CD14-positive monocyte (primary cell): ENCODE data around the gene CYP27C1. TPM values are rescaled to one million over a fixed set of nuclear protein-coding genes. Genes with fewer than 3 reads are reported as not detected.

Source experiments
- DNase-seq, 3 donors: peaks; one replicate each; pipeline ENCODE4 v3.0.0-alpha.2; 2011 to 2022
- H2AFZ ChIP-seq: 2 replicates; pipeline ENCODE4 v1.6.0; 2012; ENCODE audit warnings: mild to moderate bottlenecking, low read depth, low read length, inconsistent platforms; ENCODE audit not compliant: insufficient read depth, poor library complexity, severe bottlenecking
- H3K27ac ChIP-seq, 2 donors: 1 replicate in 1 of 2; 2 replicates in 1 of 2; pipeline ENCODE4 v1.5.1; 2012 to 2013; ENCODE audit warnings: low read length in 2 of 2, control low read depth in 1 of 2, inconsistent platforms in 1 of 2, low read depth in 1 of 2, mild to moderate bottlenecking in 1 of 2
- H3K27me3 ChIP-seq, 2 donors: one replicate each; pipeline versions ENCODE4 v1.6.0 to v1.6.1; 2011 to 2013; ENCODE audit warnings: low read length in 2 of 2; ENCODE audit not compliant: control insufficient read depth in 2 of 2, insufficient read depth in 2 of 2
- H3K36me3 ChIP-seq, 2 donors: replicated peaks in 1 of 2; 1 replicate in 1 of 2; 2 replicates in 1 of 2; pipeline versions ENCODE4 v1.5.1 to v1.6.1; 2012 to 2013; ENCODE audit warnings: low read length in 2 of 2, control low read depth in 1 of 2, inconsistent platforms in 1 of 2, mild to moderate bottlenecking in 1 of 2; ENCODE audit not compliant: insufficient read depth in 2 of 2, control insufficient read depth in 1 of 2
- H3K4me1 ChIP-seq, 2 donors: 1 replicate in 1 of 2; 2 replicates in 1 of 2; pipeline versions ENCODE4 v1.5.1 to v1.6.1; 2012 to 2013; ENCODE audit warnings: low read length in 2 of 2, control low read depth in 1 of 2, inconsistent platforms in 1 of 2, mild to moderate bottlenecking in 1 of 2, moderate library complexity in 1 of 2; ENCODE audit not compliant: insufficient read depth in 2 of 2, control insufficient read depth in 1 of 2
- H3K4me2 ChIP-seq: replicated peaks from 2 replicates; pipeline ENCODE3; 2012; ENCODE audit warnings: low read length, moderate library complexity, mild to moderate bottlenecking; ENCODE audit not compliant: poor library complexity, severe bottlenecking; ENCODE audit errors: extremely low read depth
- H3K4me3 ChIP-seq, 3 experiments: fragments of 200-600 bp in 1 of 3; sonication (generic) in 1 of 3; replicated peaks in 1 of 3; 1 replicate in 2 of 3; 2 replicates in 1 of 3; pipeline ENCODE4 v1.5.1; 2011 to 2013; ENCODE audit warnings: low read length in 3 of 3, mild to moderate bottlenecking in 3 of 3, control low read depth in 2 of 3, low read depth in 2 of 3, inconsistent platforms in 1 of 3, moderate library complexity in 1 of 3
- H3K79me2 ChIP-seq: 2 replicates; pipeline ENCODE4 v1.6.0; 2012; ENCODE audit warnings: mild to moderate bottlenecking, control low read depth, inconsistent platforms, low read length, moderate library complexity; ENCODE audit not compliant: insufficient read depth
- H3K9ac ChIP-seq: 2 replicates; pipeline ENCODE4 v1.6.0; 2017; ENCODE audit warnings: low read length, mild to moderate bottlenecking; ENCODE audit not compliant: insufficient read depth, poor library complexity, severe bottlenecking
- H3K9me3 ChIP-seq, 2 donors: replicated peaks in 1 of 2; 1 replicate in 1 of 2; 2 replicates in 1 of 2; pipeline versions ENCODE4 v1.5.1 to v1.6.1; 2012 to 2013; ENCODE audit warnings: low read length in 2 of 2, control low read depth in 1 of 2; ENCODE audit not compliant: control insufficient read depth in 1 of 2, insufficient read depth in 1 of 2
- H4K20me1 ChIP-seq: 2 replicates; pipeline ENCODE4 v1.6.0; 2012; ENCODE audit warnings: mild to moderate bottlenecking, low read length, control low read depth, moderate library complexity; ENCODE audit not compliant: insufficient read depth
- H3K27ac Mint-ChIP-seq, 7 donors: one replicate each; pipeline ENCODE4 v1.8.0; 2020; ENCODE audit warnings: mild to moderate bottlenecking in 7 of 7, mixed read lengths in 7 of 7, moderate library complexity in 6 of 7, inconsistent platforms in 2 of 7
- H3K27me3 Mint-ChIP-seq, 3 donors: one replicate each; pipeline ENCODE4 v1.8.0; 2021 to 2022; ENCODE audit warnings: low read depth in 3 of 3, mild to moderate bottlenecking in 3 of 3, mixed read lengths in 3 of 3, moderate library complexity in 3 of 3, inconsistent platforms in 1 of 3
- H3K36me3 Mint-ChIP-seq, 2 donors: one replicate each; pipeline ENCODE4 v1.8.0; 2020; ENCODE audit warnings: mixed read lengths in 2 of 2, inconsistent platforms in 1 of 2, mild to moderate bottlenecking in 1 of 2
- H3K4me1 Mint-ChIP-seq: one replicate; pipeline ENCODE4 v1.8.0; 2020; ENCODE audit warnings: mild to moderate bottlenecking, mixed read lengths
- H3K4me3 Mint-ChIP-seq, 2 donors: one replicate each; pipeline ENCODE4 v1.8.0; 2020; ENCODE audit warnings: mild to moderate bottlenecking in 2 of 2, mixed read lengths in 2 of 2, moderate library complexity in 1 of 2
- H3K9me3 Mint-ChIP-seq, 7 donors: one replicate each; pipeline ENCODE4 v1.8.0; 2020 to 2022; ENCODE audit warnings: mixed read lengths in 7 of 7, mild to moderate bottlenecking in 6 of 7, moderate library complexity in 6 of 7, inconsistent platforms in 2 of 7
- WGBS: methylation state at CpG from one replicate; pipeline ENCODE4 v1.1.5; 2013; ENCODE audit warnings: missing lambda C conversion rate; ENCODE audit not compliant: insufficient coverage; 5-methylcytosine and 5-hydroxymethylcytosine counted together
- intact Hi-C, 2 donors: fragments of 100-400 bp; cut with micrococcal nuclease; formaldehyde crosslinking; loops; one replicate each; pipeline versions ENCODE4 v1.15.0 to v1.15.1; 2023
- polyA minus RNA-seq: library from RNA; depleted of rRNA, polyadenylated mRNA; stranded (reverse); fragments of >200 nt; gene quantifications from 2 replicates; pipeline ENCODE4 v1.2.3, GENCODE V29; 2012
- polyA plus RNA-seq, 3 donors: library from polyadenylated mRNA; depleted of rRNA in 1 of 3; unstranded in 2 of 3; stranded (reverse) in 1 of 3; fragments of 300-500 nt in 2 of 3; fragments of >200 nt in 1 of 3; fragmentation: Illumina TruSeq in 2 of 3; gene quantifications; 1 replicate in 2 of 3; 2 replicates in 1 of 3; pipeline ENCODE4 v1.2.3, GENCODE V29; 2012 to 2021
- total RNA-seq, 12 experiments: library from RNA in 1 of 12; stranded (reverse) in 1 of 12; fragments of 120-200 nt in 1 of 12; gene quantifications; one replicate each; pipeline ENCODE4 v1.2.4 and lab custom pipeline; 2013 to 2026; ENCODE audit warnings: mixed read lengths in 6 of 12, inconsistent platforms in 1 of 12
- TF ChIP-seq, protein P1 (sequence below): fragments of 200-600 bp; IDR thresholded peaks from one replicate; pipeline ENCODE4 v1.8.0; 2022; ENCODE audit warnings: antibody characterized with exemption, mild to moderate bottlenecking

Gene CYP27C1, protein sequence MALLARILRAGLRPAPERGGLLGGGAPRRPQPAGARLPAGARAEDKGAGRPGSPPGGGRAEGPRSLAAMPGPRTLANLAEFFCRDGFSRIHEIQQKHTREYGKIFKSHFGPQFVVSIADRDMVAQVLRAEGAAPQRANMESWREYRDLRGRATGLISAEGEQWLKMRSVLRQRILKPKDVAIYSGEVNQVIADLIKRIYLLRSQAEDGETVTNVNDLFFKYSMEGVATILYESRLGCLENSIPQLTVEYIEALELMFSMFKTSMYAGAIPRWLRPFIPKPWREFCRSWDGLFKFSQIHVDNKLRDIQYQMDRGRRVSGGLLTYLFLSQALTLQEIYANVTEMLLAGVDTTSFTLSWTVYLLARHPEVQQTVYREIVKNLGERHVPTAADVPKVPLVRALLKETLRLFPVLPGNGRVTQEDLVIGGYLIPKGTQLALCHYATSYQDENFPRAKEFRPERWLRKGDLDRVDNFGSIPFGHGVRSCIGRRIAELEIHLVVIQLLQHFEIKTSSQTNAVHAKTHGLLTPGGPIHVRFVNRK
- total RNA-seq (2013) = not detected
- not detected for polyA plus RNA-seq
- not detected in 2 replicates for polyA minus RNA-seq
- 0.06 to 11.6 (median 1.5) reads per million in 11 experiments for total RNA-seq (lab: John Stamatoyannopoulos, UW)

DNA sequence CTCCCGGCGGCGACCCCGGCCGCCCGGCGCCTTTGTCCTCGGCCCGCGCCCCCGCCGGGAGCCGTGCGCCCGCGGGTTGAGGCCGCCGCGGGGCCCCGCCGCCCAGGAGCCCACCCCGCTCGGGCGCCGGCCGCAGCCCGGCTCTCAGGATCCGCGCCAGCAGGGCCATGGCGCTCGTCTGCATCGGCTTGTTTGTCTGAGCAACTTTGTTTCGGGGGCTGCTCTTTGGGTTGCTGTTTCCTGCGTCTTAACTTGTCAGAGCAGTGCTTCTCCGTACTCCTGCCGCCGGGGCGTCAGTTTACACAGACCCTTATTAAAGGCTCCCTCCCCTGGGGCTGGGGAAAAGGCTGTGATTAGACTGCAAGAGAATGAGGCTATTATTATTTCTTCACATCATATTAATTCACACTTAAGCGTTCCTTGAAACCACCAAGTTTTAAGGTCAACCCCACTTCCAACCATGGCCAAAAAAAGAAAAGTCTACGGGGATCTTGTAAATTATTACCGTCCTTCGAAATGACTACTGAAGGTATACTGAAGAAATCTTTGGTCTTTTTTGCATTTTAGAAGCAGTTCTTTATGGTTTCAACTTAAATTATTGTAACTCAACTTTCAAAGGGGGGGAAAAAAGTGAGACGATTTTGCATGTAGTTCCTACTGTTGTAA is at the start of gene CYP27C1:
Gene CYP27C1 (minus strand): TSS at position 198 of the 666 bp plus-strand sequence. CDS start 29 bp downstream, at position 169.
- Mint-ChIP-seq H3K9me3 (peaks cover 2 to 40% (median 25%) of the 10 kb centered on the region in 7 donors), H3K27me3 (peaks cover 81 to 85% (median 85%) of the 10 kb centered on the region in 3 donors), H3K4me3 (peak within 1 kb of the TSS; percentile 66 to 88), H3K36me3 (peaks cover 4 to 15% of the 10 kb centered on the region in 2 donors), H3K4me1 (peaks cover 16% of the 10 kb centered on the region), H3K27ac (peak within 1 kb of the TSS in 2 of 7 donors; percentile 57 to 58)
- Histone ChIP-seq H3K9me3 (peaks cover 0 to 32% of the 10 kb centered on the region in 2 donors), H3K4me1 (peaks cover 13 to 14% of the 10 kb centered on the region in 2 donors), H4K20me1 (no peaks in the 10 kb centered on the region), H2AFZ (peak within 1 kb of the TSS; percentile 3), H3K36me3 (no peaks in the 10 kb centered on the region), H3K4me2 (peak within 1 kb of the TSS; percentile 36), H3K27me3 (peaks cover 58 to 92% of the 10 kb centered on the region in 2 donors), H3K9ac (no peak within 1 kb of the TSS), H3K4me3 (peak within 1 kb of the TSS in 1 of 3 experiments; percentile 5), H3K27ac (no peak within 1 kb of the TSS), H3K79me2 (no peaks in the 10 kb centered on the region)
- intact Hi-C loops = no loop called here
- DNase-seq = no peak
- WGBS = under 1% methylated on average over 32 of the region's 43 CpGs
- TF ChIP-seq, protein P1, sequence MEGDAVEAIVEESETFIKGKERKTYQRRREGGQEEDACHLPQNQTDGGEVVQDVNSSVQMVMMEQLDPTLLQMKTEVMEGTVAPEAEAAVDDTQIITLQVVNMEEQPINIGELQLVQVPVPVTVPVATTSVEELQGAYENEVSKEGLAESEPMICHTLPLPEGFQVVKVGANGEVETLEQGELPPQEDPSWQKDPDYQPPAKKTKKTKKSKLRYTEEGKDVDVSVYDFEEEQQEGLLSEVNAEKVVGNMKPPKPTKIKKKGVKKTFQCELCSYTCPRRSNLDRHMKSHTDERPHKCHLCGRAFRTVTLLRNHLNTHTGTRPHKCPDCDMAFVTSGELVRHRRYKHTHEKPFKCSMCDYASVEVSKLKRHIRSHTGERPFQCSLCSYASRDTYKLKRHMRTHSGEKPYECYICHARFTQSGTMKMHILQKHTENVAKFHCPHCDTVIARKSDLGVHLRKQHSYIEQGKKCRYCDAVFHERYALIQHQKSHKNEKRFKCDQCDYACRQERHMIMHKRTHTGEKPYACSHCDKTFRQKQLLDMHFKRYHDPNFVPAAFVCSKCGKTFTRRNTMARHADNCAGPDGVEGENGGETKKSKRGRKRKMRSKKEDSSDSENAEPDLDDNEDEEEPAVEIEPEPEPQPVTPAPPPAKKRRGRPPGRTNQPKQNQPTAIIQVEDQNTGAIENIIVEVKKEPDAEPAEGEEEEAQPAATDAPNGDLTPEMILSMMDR = no peak

DNA sequence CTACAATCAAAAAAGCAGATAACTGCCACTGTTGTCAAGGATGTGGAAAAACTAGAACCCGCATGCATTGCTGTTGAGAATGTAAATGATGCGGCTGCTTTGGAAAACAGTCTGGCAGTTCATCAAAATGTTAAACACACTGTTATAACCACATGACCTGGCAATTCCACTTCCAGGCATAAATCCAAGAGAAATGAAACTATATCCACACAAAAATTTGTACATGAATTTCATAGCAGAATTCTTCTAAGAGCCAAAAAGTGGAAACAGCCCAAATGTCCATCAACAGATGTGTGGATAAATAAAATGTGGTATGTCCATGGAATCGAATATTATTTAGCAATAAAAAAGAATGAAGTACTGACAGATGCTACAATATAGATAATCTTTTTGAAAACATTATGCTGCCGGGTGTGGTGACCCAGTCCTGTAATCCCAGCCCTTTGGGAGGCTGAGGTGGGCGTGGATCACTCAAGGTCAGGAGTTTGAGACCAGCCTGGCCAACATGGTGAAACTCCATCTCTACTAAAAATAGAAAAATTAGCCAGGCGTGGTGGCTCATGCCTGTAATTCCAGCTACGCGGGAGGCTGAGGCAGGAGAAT is 41.8 kb upstream of the CYP27C1 start:
- H3K9ac ChIP-seq = no peak overlapping the region
- H3K79me2 ChIP-seq = no peaks in the 10 kb centered on the region
- H3K4me1 Mint-ChIP-seq = no peaks in the 10 kb centered on the region
- peaks cover 58 to 79% of the 10 kb centered on the region in 2 donors for H3K36me3 ChIP-seq
- H3K27me3 Mint-ChIP-seq = no peaks in the 10 kb centered on the region
- 98% methylated on average over 4 of the region's 8 CpGs for WGBS
- H3K4me3 Mint-ChIP-seq = no peak overlapping the region
- no peak overlapping the region for H3K27ac ChIP-seq
- TF ChIP-seq, protein P1 = no peak
- no peak overlapping the region for H2AFZ ChIP-seq
- peak overlapping the region in 1 of 7 donors; percentile 27 for H3K27ac Mint-ChIP-seq
- intact Hi-C loops = no loop called here
- no peak for DNase-seq
- no peaks in the 10 kb centered on the region for H3K4me1 ChIP-seq
- no peak overlapping the region for H3K4me3 ChIP-seq
- H3K9me3 Mint-ChIP-seq = peaks cover 0 to 2% (median 0%) of the 10 kb centered on the region in 7 donors
- no peaks in the 10 kb centered on the region for H4K20me1 ChIP-seq
- no peaks in the 10 kb centered on the region for H3K27me3 ChIP-seq
- H3K4me2 ChIP-seq = no peak overlapping the region
- peaks cover 83 to 86% of the 10 kb centered on the region in 2 donors for H3K36me3 Mint-ChIP-seq
- H3K9me3 ChIP-seq = no peaks in the 10 kb centered on the region
